GM12891 (cell line): ENCODE results near the gene BCL2L12.

Experiments used
- PAX5 ChIP-seq: IDR thresholded peaks from 2 replicates; pipeline ENCODE4 v1.6.1; 2011; ENCODE audit warnings: low read length, moderate library complexity, mild to moderate bottlenecking; ENCODE audit not compliant: insufficient read depth, severe bottlenecking
- POLR2A ChIP-seq: IDR thresholded peaks from 2 replicates; pipeline ENCODE4 v1.6.1; 2011; ENCODE audit warnings: low read depth, low read length, control low read depth
- POLR2AphosphoS5 ChIP-seq: IDR thresholded peaks from 2 replicates; pipeline ENCODE4 v1.6.1; 2011; ENCODE audit warnings: low read depth, low read length, control low read depth
- SPI1 ChIP-seq: IDR thresholded peaks from 2 replicates; pipeline ENCODE4 v1.6.1; 2011; ENCODE audit warnings: low read depth, low read length, control low read depth
- TAF1 ChIP-seq: IDR thresholded peaks from 2 replicates; pipeline ENCODE4 v1.6.1; 2011; ENCODE audit warnings: low read depth, low read length, control low read depth

DNA sequence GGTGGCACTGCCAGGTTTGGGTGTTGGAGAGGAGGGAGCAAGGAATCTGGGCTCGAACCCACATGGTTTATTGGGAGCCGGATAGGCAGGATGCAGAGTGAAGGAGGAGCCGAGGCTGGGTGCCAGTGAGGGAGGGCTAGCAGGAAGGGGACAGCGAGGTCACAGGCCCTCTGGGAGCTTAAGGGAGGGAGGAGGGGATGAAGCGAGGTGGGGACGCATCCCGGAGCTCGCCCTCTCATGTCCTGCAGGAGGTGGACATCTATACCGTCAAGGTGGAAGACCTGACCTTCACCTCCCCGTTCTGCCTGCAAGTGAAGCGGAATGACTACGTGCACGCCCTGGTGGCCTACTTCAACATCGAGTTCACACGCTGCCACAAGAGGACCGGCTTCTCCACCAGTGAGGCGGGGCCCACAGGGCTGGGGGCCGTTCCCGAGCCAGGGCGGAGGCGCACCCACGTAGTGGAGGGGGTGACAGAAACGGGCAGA lies 20.2 kb downstream of the BCL2L12 start:
- TF ChIP-seq TAF1 (no peak), POLR2AphosphoS5 (peak; percentile 70), SPI1 (no peak), POLR2A (peak; percentile 17; the same call in 1 of the 2 replicates), PAX5 (no peak)
